ENCODE results near the gene ZNF92.
"Not testable (repeated sequence)": the region's sequence is repeated elsewhere in the genome, so short reads cannot be mapped to it uniquely, and the experiment has no call there.

DNA sequence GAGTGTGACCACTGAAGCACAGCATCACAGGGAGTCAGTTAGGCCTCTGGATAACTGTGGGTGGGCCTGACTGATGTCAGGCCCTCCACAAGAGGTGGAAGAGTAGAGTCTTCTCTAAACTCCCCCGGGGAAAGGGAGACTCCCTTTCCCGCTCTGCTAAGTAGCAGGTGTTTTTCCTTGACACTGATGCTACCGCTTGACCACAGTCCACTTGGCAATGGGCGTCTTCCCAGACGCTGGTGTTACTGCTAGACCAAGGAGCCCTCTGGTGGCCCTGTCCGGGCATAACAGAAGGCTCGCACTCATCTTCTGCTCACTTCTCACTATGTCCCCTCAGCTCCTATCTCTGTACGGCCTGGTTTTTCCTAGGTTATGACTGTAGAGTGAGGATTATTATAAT lies 73.4 kb downstream of the ZNF92 start:
- not testable (repeated sequence) for TF ChIP-seq POLR2A (IDR thresholded peaks at IDR 0.05)
- TF ChIP-seq, protein P1, sequence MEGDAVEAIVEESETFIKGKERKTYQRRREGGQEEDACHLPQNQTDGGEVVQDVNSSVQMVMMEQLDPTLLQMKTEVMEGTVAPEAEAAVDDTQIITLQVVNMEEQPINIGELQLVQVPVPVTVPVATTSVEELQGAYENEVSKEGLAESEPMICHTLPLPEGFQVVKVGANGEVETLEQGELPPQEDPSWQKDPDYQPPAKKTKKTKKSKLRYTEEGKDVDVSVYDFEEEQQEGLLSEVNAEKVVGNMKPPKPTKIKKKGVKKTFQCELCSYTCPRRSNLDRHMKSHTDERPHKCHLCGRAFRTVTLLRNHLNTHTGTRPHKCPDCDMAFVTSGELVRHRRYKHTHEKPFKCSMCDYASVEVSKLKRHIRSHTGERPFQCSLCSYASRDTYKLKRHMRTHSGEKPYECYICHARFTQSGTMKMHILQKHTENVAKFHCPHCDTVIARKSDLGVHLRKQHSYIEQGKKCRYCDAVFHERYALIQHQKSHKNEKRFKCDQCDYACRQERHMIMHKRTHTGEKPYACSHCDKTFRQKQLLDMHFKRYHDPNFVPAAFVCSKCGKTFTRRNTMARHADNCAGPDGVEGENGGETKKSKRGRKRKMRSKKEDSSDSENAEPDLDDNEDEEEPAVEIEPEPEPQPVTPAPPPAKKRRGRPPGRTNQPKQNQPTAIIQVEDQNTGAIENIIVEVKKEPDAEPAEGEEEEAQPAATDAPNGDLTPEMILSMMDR (IDR thresholded peaks at IDR 0.05) = peak in 2 of 4 donors; percentile 30 to 32

Measured in right lobe of liver (tissue), 4 donors.